GM23248 (cell line): ENCODE measurements around the gene PLEKHJ1. TPM values are rescaled to one million over a fixed set of nuclear protein-coding genes. Genes with fewer than 3 reads are reported as not detected.

Experiments
- DNase-seq: peaks from one replicate; pipeline ENCODE4 v3.0.0-alpha.2; 2015
- H2AFZ ChIP-seq: fragments of 200-600 bp; sonication (generic); 2 replicates; pipeline ENCODE4 v1.6.1; 2016; ENCODE audit warnings: antibody characterized with exemption
- H3F3A ChIP-seq: fragments of 200-600 bp; sonication (generic); 2 replicates; pipeline ENCODE4 v1.6.1; 2016; ENCODE audit warnings: mild to moderate bottlenecking, antibody characterized with exemption, mixed run types; ENCODE audit not compliant: insufficient read depth
- H3K27ac ChIP-seq: fragments of 200-600 bp; sonication (generic); 2 replicates; pipeline ENCODE4 v1.5.1; 2016; ENCODE audit warnings: mild to moderate bottlenecking
- H3K27me3 ChIP-seq: fragments of 200-600 bp; sonication (generic); replicated peaks from 2 replicates; pipeline ENCODE4 v1.6.1; 2016; ENCODE audit warnings: mild to moderate bottlenecking; ENCODE audit not compliant: insufficient read depth
- H3K36me3 ChIP-seq: fragments of 200-600 bp; sonication (generic); 2 replicates; pipeline ENCODE4 v1.6.1; 2016; ENCODE audit warnings: low read depth, mild to moderate bottlenecking
- H3K4me1 ChIP-seq: fragments of 200-600 bp; sonication (generic); 2 replicates; pipeline ENCODE4 v1.6.1; 2016; ENCODE audit warnings: mild to moderate bottlenecking; ENCODE audit not compliant: insufficient read depth
- H3K4me2 ChIP-seq: fragments of 200-600 bp; sonication (generic); one replicate; pipeline ENCODE4 v1.6.1; 2016; ENCODE audit warnings: mild to moderate bottlenecking; ENCODE audit not compliant: unreplicated experiment
- H3K4me3 ChIP-seq: fragments of 200-600 bp; sonication (generic); 2 replicates; pipeline ENCODE4 v1.5.1; 2016; ENCODE audit warnings: mild to moderate bottlenecking
- H3K79me2 ChIP-seq: fragments of 200-600 bp; sonication (generic); 2 replicates; pipeline ENCODE4 v1.6.1; 2016; ENCODE audit warnings: mild to moderate bottlenecking; ENCODE audit not compliant: insufficient read depth
- H3K9ac ChIP-seq: fragments of 200-600 bp; sonication (generic); 2 replicates; pipeline ENCODE4 v1.6.1; 2016; ENCODE audit warnings: mild to moderate bottlenecking
- H3K9me2 ChIP-seq: fragments of 200-600 bp; sonication (generic); 2 replicates; pipeline ENCODE4 v1.6.1; 2016; ENCODE audit warnings: mixed run types, mild to moderate bottlenecking, moderate library complexity; ENCODE audit not compliant: insufficient read depth
- H3K9me3 ChIP-seq: fragments of 200-600 bp; sonication (generic); one replicate; pipeline ENCODE4 v1.6.1; 2017; ENCODE audit warnings: low read depth
- H4K20me1 ChIP-seq: fragments of 200-600 bp; sonication (generic); 2 replicates; pipeline ENCODE4 v1.6.0; 2016; ENCODE audit not compliant: insufficient read depth
- EZH2 ChIP-seq: fragments of 200-600 bp; sonication (generic); IDR thresholded peaks from 2 replicates; pipeline ENCODE4 v1.6.1; 2018; ENCODE audit warnings: antibody characterized with exemption, mild to moderate bottlenecking; ENCODE audit not compliant: insufficient read depth, poor library complexity, severe bottlenecking
- EZH2phosphoT487 ChIP-seq: fragments of 200-600 bp; sonication (generic); IDR thresholded peaks from 2 replicates; pipeline ENCODE4 v1.6.1; 2018; ENCODE audit warnings: antibody characterized with exemption, moderate library complexity, mild to moderate bottlenecking, low read depth; ENCODE audit not compliant: insufficient read depth
- WGBS, 2 experiments: methylation state at CpG; one replicate each; pipeline ENCODE4 v1.1.6; 2015 to 2017; ENCODE audit warnings: low lambda C conversion rate in 2 of 2, low coverage in 1 of 2; ENCODE audit errors: missing lambda C conversion rate in 2 of 2; 5-methylcytosine and 5-hydroxymethylcytosine counted together
- in situ Hi-C: fragments of 300-500 bp; cut with MboI; formaldehyde crosslinking; loops from 2 replicates; pipeline ENCODE4 v1.15.0; 2020
- polyA plus RNA-seq: library from polyadenylated mRNA; unstranded; fragments of >200 nt; fragmentation: Nextera tagmentation; extraction: Ambion mirVana; gene quantifications from 2 replicates; pipeline ENCODE4 v1.2.1, GENCODE V29; 2016
- total RNA-seq: library from RNA; depleted of rRNA; stranded (reverse); fragments of >200 nt; shearing (Covaris generic); gene quantifications from 2 replicates; pipeline ENCODE4 v1.2.3, GENCODE V29; 2014

PLEKHJ1 gene
- total and polyA plus RNA-seq, 2 experiments from 2014 or later: 62.3 to 68.3 TPM

DNA sequence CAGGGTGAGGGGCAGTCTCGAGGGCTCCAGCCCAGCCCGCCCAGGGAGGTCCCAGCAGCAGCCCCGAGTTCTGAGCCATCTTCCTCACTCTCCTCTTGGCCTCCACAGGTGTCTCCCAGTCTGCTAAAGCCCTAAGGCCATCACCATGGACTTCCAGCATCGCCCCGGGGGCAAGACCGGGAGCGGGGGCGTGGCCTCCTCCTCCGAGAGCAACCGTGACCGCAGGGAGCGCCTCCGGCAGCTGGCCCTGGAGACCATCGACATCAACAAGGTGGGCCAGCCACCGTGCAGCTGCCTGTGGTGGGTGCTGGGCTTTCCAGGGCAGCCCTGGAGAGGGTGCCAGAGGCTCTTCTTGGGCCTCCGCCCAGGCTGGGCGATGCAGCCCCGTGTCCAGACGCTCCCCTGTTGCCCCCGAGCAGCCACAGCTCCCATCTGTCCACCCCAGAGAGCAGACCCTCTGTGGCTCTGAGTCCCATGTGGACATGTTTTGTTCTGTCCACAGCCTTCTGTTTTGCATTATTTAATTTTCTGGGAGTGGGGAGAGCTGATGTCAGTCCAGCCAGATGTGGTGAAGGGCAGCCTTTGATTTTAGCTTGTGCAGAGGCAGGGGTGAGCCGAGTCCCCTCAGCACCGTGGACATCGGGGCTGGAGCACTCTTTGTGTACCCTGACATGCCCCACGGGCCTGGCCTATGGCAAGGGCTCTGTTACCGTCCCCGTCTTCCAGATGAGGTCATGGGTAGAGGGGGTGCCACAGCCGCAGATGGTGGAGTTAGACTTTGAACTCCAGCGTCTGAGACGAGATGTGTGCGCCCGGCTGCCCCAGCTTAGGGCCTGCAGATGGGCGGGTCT, 7.4 kb upstream of the PLEKHJ1 start:
- no peak overlapping the region for H3K4me3 ChIP-seq
- peaks cover 20% of the 10 kb centered on the region; the same call in 1 of the 2 replicates for H3K36me3 ChIP-seq
- H3F3A ChIP-seq: peaks cover 9% of the 10 kb centered on the region; the same call in 1 of the 2 replicates
- H3K9ac ChIP-seq: no peak overlapping the region
- no peak overlapping the region for H2AFZ ChIP-seq
- no peak for DNase-seq
- H3K27ac ChIP-seq: no peak overlapping the region
- peaks cover 79% of the 10 kb centered on the region for H3K79me2 ChIP-seq
- no peaks in the 10 kb centered on the region for H3K9me2 ChIP-seq
- no peaks in the 10 kb centered on the region for H3K9me3 ChIP-seq
- WGBS, 2 experiments: 73 to 75% methylated on average over 29 to 32 of the region's 32 CpGs
- TF ChIP-seq EZH2 (no peak), EZH2phosphoT487 (no peak)
- no peaks in the 10 kb centered on the region for H3K27me3 ChIP-seq
- peaks cover 19% of the 10 kb centered on the region for H3K4me1 ChIP-seq
- H4K20me1 ChIP-seq: 0 out of 2 replicates have a peak, but pooled peaks cover 6% of the 10 kb centered on the region
- H3K4me2 ChIP-seq: no peak overlapping the region
- in situ Hi-C loops: no loop called here

DNA sequence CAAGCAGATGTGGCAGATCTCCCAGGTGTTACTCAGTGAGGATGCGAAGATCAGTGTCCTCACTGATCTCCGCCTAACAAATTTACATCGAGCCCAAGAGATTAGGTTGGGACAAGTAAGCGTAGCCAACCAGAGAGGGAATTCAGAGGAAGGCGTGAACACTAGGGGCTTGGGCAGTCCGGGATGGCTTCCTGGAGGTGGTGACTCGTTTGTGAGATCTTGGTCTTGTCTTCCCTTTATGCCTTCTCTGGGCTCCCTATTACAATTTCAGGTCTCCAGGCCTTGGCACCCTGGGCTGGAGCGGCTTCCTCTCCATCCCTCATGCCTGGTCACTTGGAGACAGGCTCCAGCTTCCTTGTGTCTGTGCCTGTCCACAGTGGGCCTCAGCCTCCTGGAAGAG, 6.7 kb upstream of the PLEKHJ1 start:
- H3F3A ChIP-seq: peaks cover 16% of the 10 kb centered on the region; the same call in 1 of the 2 replicates
- H3K4me2 ChIP-seq: no peak overlapping the region
- peaks cover 86% of the 10 kb centered on the region for H3K79me2 ChIP-seq
- H3K27ac ChIP-seq: no peak overlapping the region
- H3K36me3 ChIP-seq: peaks cover 20% of the 10 kb centered on the region; the same call in 1 of the 2 replicates
- no peak overlapping the region for H2AFZ ChIP-seq
- WGBS, 2 experiments: 83 to 92% methylated on average over 8 of the region's 8 CpGs
- H3K27me3 ChIP-seq: no peaks in the 10 kb centered on the region
- in situ Hi-C loops: no loop called here
- H3K4me1 ChIP-seq: peaks cover 26% of the 10 kb centered on the region
- TF ChIP-seq EZH2phosphoT487 (no peak), EZH2 (no peak)
- H3K9ac ChIP-seq: no peak overlapping the region
- H4K20me1 ChIP-seq: peaks cover 10% of the 10 kb centered on the region; the same call in 1 of the 2 replicates
- no peaks in the 10 kb centered on the region for H3K9me2 ChIP-seq
- no peaks in the 10 kb centered on the region for H3K9me3 ChIP-seq
- DNase-seq: no peak
- no peak overlapping the region for H3K4me3 ChIP-seq

GRCh38 chr19:2242092-2242537, 6.0 kb upstream of the PLEKHJ1 start:
- H3K4me3 ChIP-seq: no peak overlapping the region
- H3K27ac ChIP-seq: no peak overlapping the region
- peaks cover 18% of the 10 kb centered on the region; the same call in 1 of the 2 replicates for H3K36me3 ChIP-seq
- no peak overlapping the region for H2AFZ ChIP-seq
- H3K9me3 ChIP-seq: no peaks in the 10 kb centered on the region
- peaks cover 31% of the 10 kb centered on the region for H3K4me1 ChIP-seq
- H3K9ac ChIP-seq: no peak overlapping the region
- H3K27me3 ChIP-seq: no peaks in the 10 kb centered on the region
- 86 to 87% methylated on average over 12 of the region's 12 CpGs for WGBS, 2 experiments
- H3K79me2 ChIP-seq: peaks cover 93% of the 10 kb centered on the region
- peaks cover 10% of the 10 kb centered on the region; the same call in 1 of the 2 replicates for H4K20me1 ChIP-seq
- no peaks in the 10 kb centered on the region for H3K9me2 ChIP-seq
- TF ChIP-seq EZH2phosphoT487 (no peak), EZH2 (no peak)
- no peak for DNase-seq
- H3K4me2 ChIP-seq: no peak overlapping the region
- peaks cover 17% of the 10 kb centered on the region; the same call in 1 of the 2 replicates for H3F3A ChIP-seq
- in situ Hi-C loops: no loop called here

DNA sequence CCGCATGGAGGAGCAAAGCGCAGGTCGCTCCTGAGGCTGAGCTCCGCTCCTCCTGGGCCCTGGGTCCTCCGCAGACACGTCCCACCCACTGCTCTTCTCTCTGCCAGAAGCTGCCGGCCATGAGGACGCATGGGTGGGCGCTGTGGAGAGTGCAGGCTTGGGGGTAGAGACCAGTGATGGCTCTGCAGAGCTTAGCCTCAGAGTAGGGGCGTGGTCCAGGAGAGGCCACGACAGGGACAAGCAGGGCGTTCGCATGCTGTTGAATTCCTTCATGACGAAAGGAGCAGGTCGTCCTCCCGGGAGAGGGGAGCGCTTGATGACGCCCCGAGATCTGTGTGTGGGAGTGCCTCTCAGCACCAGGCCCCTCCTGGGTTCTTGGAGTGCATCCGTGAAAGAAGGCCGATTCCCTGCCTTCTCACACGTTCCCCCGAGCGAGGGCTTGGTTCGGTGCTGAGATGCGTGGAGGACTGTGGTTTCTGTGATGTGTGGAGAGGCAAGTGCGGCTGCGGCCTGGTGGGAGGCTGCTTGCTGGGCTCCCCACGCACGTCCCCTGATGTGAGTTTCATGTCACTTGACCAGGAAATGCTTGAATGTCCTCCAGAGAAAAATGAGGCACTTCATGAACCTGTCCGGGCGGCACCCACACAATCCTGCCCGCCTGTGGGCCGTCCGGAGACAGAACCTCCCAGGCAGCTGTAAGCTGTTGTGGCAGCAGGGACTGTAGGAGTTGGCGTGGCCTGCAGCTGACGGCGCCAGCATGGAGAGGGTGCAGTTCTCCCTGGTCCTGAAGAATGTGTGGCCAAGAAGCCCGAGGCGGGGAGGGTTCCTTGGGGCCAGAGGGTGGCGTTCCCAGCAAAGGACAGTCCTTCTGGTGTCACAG, 5.0 kb upstream of the PLEKHJ1 start:
- Histone ChIP-seq H3K9me3 (no peaks in the 10 kb centered on the region), H3K9ac (peak overlapping the region; percentile 92), H3K4me3 (peak overlapping the region; percentile 83), H3K27me3 (no peaks in the 10 kb centered on the region), H3K79me2 (peaks cover 92% of the 10 kb centered on the region), H4K20me1 (peaks cover 10% of the 10 kb centered on the region; the same call in 1 of the 2 replicates), H3K27ac (peak overlapping the region; percentile 24), H3K4me2 (peak overlapping the region; percentile 75), H2AFZ (no peak overlapping the region), H3K36me3 (peaks cover 15% of the 10 kb centered on the region; the same call in 1 of the 2 replicates), H3K4me1 (peaks cover 31% of the 10 kb centered on the region), H3F3A (peaks cover 17% of the 10 kb centered on the region; the same call in 1 of the 2 replicates), H3K9me2 (no peaks in the 10 kb centered on the region)
- in situ Hi-C loops: no loop called here
- peak; percentile 59 for DNase-seq
- 52% methylated on average over 41 of the region's 41 CpGs for WGBS, 2 experiments
- TF ChIP-seq EZH2 (no peak), EZH2phosphoT487 (no peak)
